A549 (cell line): ENCODE results near the gene IFIT2. TPM values are rescaled to one million over a fixed set of nuclear protein-coding genes. Genes with fewer than 3 reads are reported as not detected.

Experiments used
- ATAC-seq, 2 experiments: fragments of 200-7000 bp in 1 of 2; fragments of >200 bp in 1 of 2; cut with Nextera tagmentation in 1 of 2; cut with Tn5 transposase in 1 of 2; 3 replicates each; pipeline versions ENCODE4 v1.8.0 to v1.9.1; 2018 to 2020; ENCODE audit warnings: mild to moderate bottlenecking in 1 of 2, moderate library complexity in 1 of 2
- CTCF ChIA-PET: fragments of 300-600 bp; sonication (Branson Sonifier 250); formaldehyde crosslinking; extraction: SDS; loops from one replicate; lab custom pipeline; 2021; ENCODE audit warnings: antibody characterized with exemption, inconsistent platforms; lab: Yijun Ruan, JAX
- POLR2A ChIA-PET: fragments of 350-600 bp; formaldehyde crosslinking; extraction: SDS; loops from one replicate; lab custom pipeline; 2021; ENCODE audit warnings: antibody characterized with exemption, inconsistent platforms; lab: Yijun Ruan, JAX
- DNase-seq, 2 experiments: peaks; one replicate each; pipeline versions ENCODE4 v3.0.0 to v3.0.0-alpha.2; 2011 to 2016; ENCODE audit warnings: low read depth in 1 of 2, low spot score in 1 of 2
- FAIRE-seq: peaks from 2 replicates; lab custom pipeline; 2011; peaks lifted over from hg19 to GRCh38; lab: Jason Lieb, UNC
- H3K27ac ChIP-seq, 2 experiments: fragments of >200 bp; sonication (Bioruptor Twin); formaldehyde crosslinking; 3 replicates each; pipeline ENCODE4 v1.5.1; 2016 to 2017
- H3K4me1 ChIP-seq: fragments of >200 bp; sonication (Bioruptor Twin); formaldehyde crosslinking; 3 replicates; pipeline ENCODE4 v1.6.1; 2016
- H3K4me2 ChIP-seq: fragments of >200 bp; sonication (Bioruptor Twin); formaldehyde crosslinking; 3 replicates; pipeline ENCODE4 v1.6.1; 2016
- H3K4me3 ChIP-seq: fragments of >200 bp; sonication (Bioruptor Twin); formaldehyde crosslinking; 3 replicates; pipeline ENCODE4 v1.5.1; 2016
- H3K9me3 ChIP-seq: fragments of >200 bp; sonication (Bioruptor Twin); formaldehyde crosslinking; 3 replicates; pipeline ENCODE4 v1.6.1; 2016
- ATOH8 ChIP-seq: fragments of 250-450 bp; sonication (Bioruptor Pico); IDR thresholded peaks from 2 replicates; pipeline ENCODE4 v1.5.0; 2020; ENCODE audit warnings: low read depth, mild to moderate bottlenecking, moderate library complexity
- CBX8 ChIP-seq: fragments of 200-600 bp; sonication (generic); IDR thresholded peaks from 2 replicates; pipeline ENCODE4 v1.6.1; 2016
- CEBPB ChIP-seq, 2 experiments: fragments of >200 bp in 1 of 2; sonication (Bioruptor Twin) in 1 of 2; formaldehyde crosslinking in 1 of 2; IDR thresholded peaks; 2 replicates each; pipeline ENCODE4 v1.6.1; 2012 to 2016
- ELK1 ChIP-seq: fragments of 150-350 bp; IDR thresholded peaks from 2 replicates; pipeline ENCODE4 v1.6.1; 2014; ENCODE audit warnings: low read depth, mild to moderate bottlenecking, low read length
- FOSB ChIP-seq: fragments of 250-450 bp; sonication (Bioruptor Pico); IDR thresholded peaks from 2 replicates; pipeline ENCODE4 v1.5.0; 2020; ENCODE audit warnings: mild to moderate bottlenecking, moderate library complexity
- FOXS1 ChIP-seq: fragments of 250-450 bp; sonication (Bioruptor Pico); IDR thresholded peaks from 2 replicates; pipeline ENCODE4 v1.5.0; 2020; ENCODE audit warnings: mild to moderate bottlenecking, moderate library complexity
- HES2 ChIP-seq: fragments of >200 bp; sonication (Bioruptor Twin); formaldehyde crosslinking; IDR thresholded peaks from 2 replicates; pipeline ENCODE4 v1.6.1; 2016
- KDM1A ChIP-seq: fragments of 200-600 bp; sonication (generic); IDR thresholded peaks from 2 replicates; pipeline ENCODE4 v1.6.1; 2016; ENCODE audit warnings: low read depth, mild to moderate bottlenecking
- MAFK ChIP-seq: fragments of 450-650 bp; IDR thresholded peaks from 2 replicates; pipeline ENCODE4 v1.6.1; 2014; ENCODE audit not compliant: partially characterized antibody
- PBX3 ChIP-seq: IDR thresholded peaks from 2 replicates; pipeline ENCODE4 v1.6.1; 2012
- TFCP2L1 ChIP-seq: fragments of 250-450 bp; sonication (Bioruptor Pico); IDR thresholded peaks from 2 replicates; pipeline ENCODE4 v1.5.0; 2021; ENCODE audit warnings: mild to moderate bottlenecking
- ZC3H11A ChIP-seq: fragments of 450-650 bp; IDR thresholded peaks from 2 replicates; pipeline ENCODE4 v1.6.1; 2014; ENCODE audit warnings: antibody characterized with exemption, mild to moderate bottlenecking
- WGBS: methylation state at CpG from one replicate; pipeline ENCODE4 v1.1.6; 2017; ENCODE audit errors: missing lambda C conversion rate; 5-methylcytosine and 5-hydroxymethylcytosine counted together
- polyA plus RNA-seq, 4 experiments: library from polyadenylated mRNA; depleted of rRNA in 3 of 4; stranded (reverse); fragments of >200 nt; fragmentation: RNase III in 1 of 4; extraction: RNeasy Plus Mini Kit Qiagen cat#74134 plus additional on column Dnase treatment in 1 of 4; gene quantifications; 2 replicates in 3 of 4; 3 replicates in 1 of 4; pipeline ENCODE4 v1.2.3, GENCODE V29; 2011 to 2017

IFIT2 gene
- polyA plus RNA-seq, 2 of the 4 experiments (the other 2 are of a cell fraction), result 0.75 to 1.1 TPM

- Histone ChIP-seq H3K4me1 (peaks cover 28% of the 10 kb centered on the region), H3K4me2 (no peak overlapping the region), H3K27ac (no peak overlapping the region), H3K9me3 (no peaks in the 10 kb centered on the region), H3K4me3 (no peak overlapping the region)
- ChIA-PET CTCF (interaction anchor here (1.0 kb wide), 1 partner anchor 25 kb away, joined by 3 read pairs; no protein-coding TSS in a partner anchor), POLR2A (no interaction called here)
- ATAC-seq (no peak), DNase-seq (no peak), FAIRE-seq (no peak)
- TF ChIP-seq ATOH8 (CRISPR knock-in tag), result no peak
- TF ChIP-seq TFCP2L1 (CRISPR knock-in tag), result no peak
- no peak for TF ChIP-seq ELK1
- TF ChIP-seq PBX3, result no peak
- TF ChIP-seq HES2, result no peak
- no peak for TF ChIP-seq CBX8
- TF ChIP-seq ZC3H11A, result no peak
- TF ChIP-seq FOXS1 (CRISPR knock-in tag), result no peak
- 75% methylated on average over 2 of the region's 2 CpGs for WGBS
These were observed 42.3 kb downstream of the IFIT2 start for GRCh38 chr10:89344156-89344555.

GRCh38 chr10:89345367-89346000 is 43.6 kb downstream of the IFIT2 start:
- H3K4me3 ChIP-seq, result no peak overlapping the region
- 88% methylated on average over 4 of the region's 4 CpGs for WGBS
- peak overlapping the region in 1 of 2 experiments; percentile 83; a peak in 2 of 6 replicates for H3K27ac ChIP-seq
- POLR2A ChIA-PET, result interaction anchor here (0.8 kb wide), 1 partner anchor 18 kb away, joined by 3 read pairs; the partner anchor contains the start of gene IFIT3
- CTCF ChIA-PET, result interaction anchor here (3.8 kb wide), 1 partner anchor 24 kb away, joined by 18 read pairs; no protein-coding TSS in a partner anchor
- DNase-seq (no peak), ATAC-seq (no peak), FAIRE-seq (no peak)
- peaks cover 35% of the 10 kb centered on the region for H3K4me1 ChIP-seq
- H3K9me3 ChIP-seq, result no peaks in the 10 kb centered on the region
- TF ChIP-seq KDM1A (no peak), ZC3H11A (peak; percentile 66)
- H3K4me2 ChIP-seq, result peak overlapping the region; percentile 51; the same call in 2 of the 3 replicates

GRCh38 chr10:89346405-89347254 is 44.8 kb downstream of the IFIT2 start:
- DNase-seq (peak in 1 of 2 experiments; percentile 42), ATAC-seq (0 out of 6 replicates have a peak, but pooled peaks of 1 of the 2 experiments have one; percentile 21), FAIRE-seq (no peak)
- Histone ChIP-seq H3K4me2 (peak overlapping the region; percentile 51), H3K4me1 (peaks cover 47% of the 10 kb centered on the region), H3K27ac (peak overlapping the region; percentile 57 to 83), H3K4me3 (no peak overlapping the region), H3K9me3 (no peaks in the 10 kb centered on the region)
- ChIA-PET POLR2A (interaction anchor here (0.8 kb wide), 1 partner anchor 19 kb away, joined by 3 read pairs; the partner anchor contains the start of gene IFIT3), CTCF (interaction anchor here (1.5 to 3.8 kb wide), 3 partner anchors 11 to 129 kb away, joined by 3 to 18 read pairs (median 4); no protein-coding TSS in a partner anchor)
- WGBS, result 76% methylated on average over 4 of the region's 4 CpGs
- TF ChIP-seq MAFK, result peak; percentile 74
- TF ChIP-seq HES2, result peak; percentile 23; the same call in 1 of the 2 replicates
- no peak for TF ChIP-seq FOSB
- peak; percentile 76 to 92 for TF ChIP-seq CEBPB (IDR thresholded peaks at IDR 0.05)
